Nephron progenitor cell (in vitro differentiated cells): ENCODE results near the gene SBK2.

Experiments used
- DNase-seq: peaks from one replicate; pipeline ENCODE4 v3.0.0; 2021
- H3K27ac Mint-ChIP-seq: 2 replicates; pipeline ENCODE4 v1.8.0; 2021; ENCODE audit warnings: mild to moderate bottlenecking, moderate library complexity, mixed read lengths
- H3K27me3 Mint-ChIP-seq: 2 replicates; pipeline ENCODE4 v1.8.0; 2021; ENCODE audit warnings: mild to moderate bottlenecking, low read depth, mixed read lengths; ENCODE audit not compliant: poor library complexity
- H3K36me3 Mint-ChIP-seq: 2 replicates; pipeline ENCODE4 v1.8.0; 2021; ENCODE audit warnings: low read depth, mixed read lengths
- H3K4me1 Mint-ChIP-seq: 2 replicates; pipeline ENCODE4 v1.8.0; 2021; ENCODE audit warnings: mixed read lengths
- H3K4me3 Mint-ChIP-seq: 2 replicates; pipeline ENCODE4 v1.8.0; 2021; ENCODE audit warnings: mild to moderate bottlenecking, moderate library complexity, mixed read lengths
- H3K9me3 Mint-ChIP-seq: 2 replicates; pipeline ENCODE4 v1.8.0; 2021; ENCODE audit warnings: mild to moderate bottlenecking, moderate library complexity, mixed read lengths
- TF ChIP-seq, protein P1 (sequence below): fragments of 200-600 bp; sonication (generic); IDR thresholded peaks from 2 replicates; pipeline ENCODE4 v1.5.0; 2021; ENCODE audit warnings: antibody characterized with exemption

SBK2 gene

DNA sequence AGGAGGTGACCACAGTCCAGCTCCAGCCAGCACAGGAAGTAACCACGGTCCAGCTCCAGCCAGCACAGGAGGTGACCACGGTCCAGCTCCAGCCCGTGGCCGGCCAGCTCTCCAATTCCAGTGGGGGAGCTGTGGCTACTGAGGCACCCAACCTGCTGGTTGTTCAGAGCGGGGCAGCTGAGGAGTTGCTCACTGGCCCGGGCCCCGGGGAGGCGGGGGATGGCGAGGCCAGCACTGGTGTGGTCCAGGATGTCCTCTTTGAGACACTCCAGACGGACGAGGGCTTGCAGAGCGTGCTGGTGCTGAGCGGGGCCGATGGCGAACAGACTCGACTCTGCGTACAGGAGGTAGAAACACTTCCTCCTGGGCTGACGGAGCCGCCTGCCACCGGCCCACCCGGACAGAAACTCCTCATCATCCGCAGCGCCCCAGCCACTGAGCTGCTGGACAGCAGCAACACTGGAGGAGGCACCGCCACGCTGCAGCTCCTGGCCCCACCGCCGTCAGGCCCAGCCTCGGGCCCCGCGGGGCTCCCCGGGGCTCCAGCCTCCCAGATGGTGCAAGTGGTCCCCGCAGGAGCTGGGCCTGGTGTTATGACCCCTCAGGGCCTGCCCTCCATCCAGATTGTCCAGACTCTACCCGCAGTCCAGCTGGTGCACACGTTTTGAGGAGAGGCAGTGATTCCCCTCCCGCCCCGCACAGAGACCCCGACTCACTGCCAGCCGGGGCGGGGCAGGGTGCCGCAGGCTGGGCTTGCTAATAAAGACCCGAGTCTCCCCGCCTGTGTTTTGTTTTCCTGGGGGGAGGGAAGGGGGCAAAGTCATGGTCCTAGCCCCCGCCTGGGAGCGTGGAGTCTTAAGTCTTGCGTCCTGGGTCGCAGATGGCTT lies 53.0 kb downstream of the SBK2 start:
- Mint-ChIP-seq H3K36me3 (peaks cover 7% of the 10 kb centered on the region), H3K27ac (no peak overlapping the region), H3K4me1 (peaks cover 46% of the 10 kb centered on the region), H3K9me3 (no peaks in the 10 kb centered on the region), H3K4me3 (peak overlapping the region; percentile 73), H3K27me3 (peaks cover 3% of the 10 kb centered on the region)
- TF ChIP-seq, protein P1, sequence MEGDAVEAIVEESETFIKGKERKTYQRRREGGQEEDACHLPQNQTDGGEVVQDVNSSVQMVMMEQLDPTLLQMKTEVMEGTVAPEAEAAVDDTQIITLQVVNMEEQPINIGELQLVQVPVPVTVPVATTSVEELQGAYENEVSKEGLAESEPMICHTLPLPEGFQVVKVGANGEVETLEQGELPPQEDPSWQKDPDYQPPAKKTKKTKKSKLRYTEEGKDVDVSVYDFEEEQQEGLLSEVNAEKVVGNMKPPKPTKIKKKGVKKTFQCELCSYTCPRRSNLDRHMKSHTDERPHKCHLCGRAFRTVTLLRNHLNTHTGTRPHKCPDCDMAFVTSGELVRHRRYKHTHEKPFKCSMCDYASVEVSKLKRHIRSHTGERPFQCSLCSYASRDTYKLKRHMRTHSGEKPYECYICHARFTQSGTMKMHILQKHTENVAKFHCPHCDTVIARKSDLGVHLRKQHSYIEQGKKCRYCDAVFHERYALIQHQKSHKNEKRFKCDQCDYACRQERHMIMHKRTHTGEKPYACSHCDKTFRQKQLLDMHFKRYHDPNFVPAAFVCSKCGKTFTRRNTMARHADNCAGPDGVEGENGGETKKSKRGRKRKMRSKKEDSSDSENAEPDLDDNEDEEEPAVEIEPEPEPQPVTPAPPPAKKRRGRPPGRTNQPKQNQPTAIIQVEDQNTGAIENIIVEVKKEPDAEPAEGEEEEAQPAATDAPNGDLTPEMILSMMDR: no peak
- DNase-seq: no peak

- peaks cover 49% of the 10 kb centered on the region for H3K4me1 Mint-ChIP-seq
- H3K36me3 Mint-ChIP-seq: peaks cover 7% of the 10 kb centered on the region
- H3K4me3 Mint-ChIP-seq: no peak overlapping the region
- no peak overlapping the region for H3K27ac Mint-ChIP-seq
- H3K27me3 Mint-ChIP-seq: peaks cover 3% of the 10 kb centered on the region
- no peak for DNase-seq
- H3K9me3 Mint-ChIP-seq: no peaks in the 10 kb centered on the region
- TF ChIP-seq, protein P1: no peak
Measured at GRCh38 chr19:55482967-55483705, 53.8 kb downstream of the SBK2 start.

- no peak overlapping the region for H3K4me3 Mint-ChIP-seq
- no peaks in the 10 kb centered on the region for H3K9me3 Mint-ChIP-seq
- no peak for DNase-seq
- H3K27ac Mint-ChIP-seq: no peak overlapping the region
- TF ChIP-seq, protein P1: no peak
- peaks cover 7% of the 10 kb centered on the region for H3K36me3 Mint-ChIP-seq
- peaks cover under 1% of the 10 kb centered on the region for H3K27me3 Mint-ChIP-seq
- peaks cover 52% of the 10 kb centered on the region for H3K4me1 Mint-ChIP-seq
Measured at GRCh38 chr19:55482156-55482961, 54.6 kb downstream of the SBK2 start.

DNA sequence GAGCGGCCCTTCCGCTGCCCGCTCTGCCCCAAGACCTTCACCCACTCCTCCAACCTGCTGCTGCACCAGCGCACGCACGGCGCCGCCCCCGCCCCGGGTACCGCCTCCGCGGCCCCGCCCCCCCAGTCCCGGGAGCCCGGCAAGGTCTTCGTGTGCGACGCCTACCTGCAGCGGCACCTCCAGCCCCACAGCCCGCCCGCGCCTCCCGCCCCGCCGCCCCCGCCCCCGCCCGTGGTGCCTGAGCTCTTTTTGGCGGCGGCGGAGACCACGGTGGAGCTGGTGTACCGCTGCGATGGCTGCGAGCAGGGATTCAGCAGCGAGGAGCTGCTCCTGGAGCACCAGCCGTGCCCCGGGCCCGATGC lies 55.2 kb downstream of the SBK2 start:
- DNase-seq: no peak
- Mint-ChIP-seq H3K4me1 (peaks cover 51% of the 10 kb centered on the region), H3K36me3 (peaks cover 7% of the 10 kb centered on the region), H3K27me3 (no peaks in the 10 kb centered on the region), H3K4me3 (no peak overlapping the region), H3K27ac (no peak overlapping the region), H3K9me3 (no peaks in the 10 kb centered on the region)
- TF ChIP-seq, protein P1: no peak

GRCh38 chr19:55481148-55481793 lies 55.7 kb downstream of the SBK2 start:
- H3K27ac Mint-ChIP-seq: no peak overlapping the region
- DNase-seq: no peak
- H3K27me3 Mint-ChIP-seq: no peaks in the 10 kb centered on the region
- peaks cover 49% of the 10 kb centered on the region for H3K4me1 Mint-ChIP-seq
- H3K4me3 Mint-ChIP-seq: no peak overlapping the region
- TF ChIP-seq, protein P1: no peak
- no peaks in the 10 kb centered on the region for H3K9me3 Mint-ChIP-seq
- peaks cover 7% of the 10 kb centered on the region for H3K36me3 Mint-ChIP-seq
